Activated CD4-positive, alpha-beta T cell treated with anti-CD3 and anti-CD28 coated beads for 36 hours (primary cell): ENCODE measurements around the gene INPP5D. TPM values are rescaled to one million over a fixed set of nuclear protein-coding genes. Genes with fewer than 3 reads are reported as not detected.
"Not testable (repeated sequence)": the region's sequence is repeated elsewhere in the genome, so short reads cannot be mapped to it uniquely, and the experiment has no call there.

Experiments
- ATAC-seq: fragments of 200-7000 bp; cut with Tn5 transposase; one replicate; pipeline ENCODE4 v1.10.0; 2021; ENCODE audit warnings: mild to moderate bottlenecking, moderate library complexity
- CTCF ChIA-PET: fragments of 350-600 bp; sonication (Branson Sonifier 250); formaldehyde crosslinking; loops from one replicate; lab custom pipeline; 2021; ENCODE audit warnings: antibody characterized with exemption; lab: Charles Lee
- POLR2A ChIA-PET: fragments of 350-600 bp; sonication (Branson Sonifier 250); formaldehyde crosslinking; loops from one replicate; lab custom pipeline; 2021; ENCODE audit warnings: antibody characterized with exemption, inconsistent platforms; lab: Charles Lee
- DNase-seq: peaks from one replicate; pipeline ENCODE4 v3.0.0-alpha.2; 2020
- H3K27ac Mint-ChIP-seq: one replicate; pipeline ENCODE4 v1.8.0; 2021; ENCODE audit warnings: mixed read lengths
- H3K27me3 Mint-ChIP-seq: one replicate; pipeline ENCODE4 v1.8.0; 2021; ENCODE audit warnings: mixed read lengths
- H3K36me3 Mint-ChIP-seq: one replicate; pipeline ENCODE4 v1.8.0; 2021; ENCODE audit warnings: low read depth, mixed read lengths
- H3K4me1 Mint-ChIP-seq: one replicate; pipeline ENCODE4 v1.8.0; 2021; ENCODE audit warnings: mixed read lengths
- H3K4me3 Mint-ChIP-seq: one replicate; pipeline ENCODE4 v1.8.0; 2021; ENCODE audit warnings: mild to moderate bottlenecking, moderate library complexity, mixed read lengths
- H3K9me3 Mint-ChIP-seq: one replicate; pipeline ENCODE4 v1.8.0; 2021; ENCODE audit warnings: low read depth, mixed read lengths
- intact Hi-C, 2 experiments: fragments of 100-400 bp; cut with DNase I in 1 of 2; cut with micrococcal nuclease in 1 of 2; formaldehyde crosslinking; loops; one replicate each; pipeline versions ENCODE4 v1.14.2 to v1.15.1; 2022 to 2024; cut with DNase I, micrococcal nuclease
- total RNA-seq, 2 experiments: library from RNA; stranded (reverse); gene quantifications; one replicate each; pipeline ENCODE4 v1.2.3, GENCODE V29; 2021

Gene INPP5D
- total RNA-seq, 2 experiments from 2014 or later = 40.5 to 53.4 TPM

- no peak overlapping the region for H3K4me3 Mint-ChIP-seq
- CTCF ChIA-PET = interaction anchor here (0.5 kb wide), 1 partner anchor 337 kb away, joined by 3 read pairs; no protein-coding TSS in a partner anchor
- DNase-seq (no peak), ATAC-seq (no peak)
- no peaks in the 10 kb centered on the region for H3K9me3 Mint-ChIP-seq
- H3K27me3 Mint-ChIP-seq = no peaks in the 10 kb centered on the region
- H3K4me1 Mint-ChIP-seq = no peaks in the 10 kb centered on the region
- POLR2A ChIA-PET = no interaction called here
- no peak overlapping the region for H3K27ac Mint-ChIP-seq
- H3K36me3 Mint-ChIP-seq = no peaks in the 10 kb centered on the region
- intact Hi-C loops = no loop called here
Observed at GRCh38 chr2:233047206-233047605, 12.9 kb upstream of the INPP5D start.

DNA sequence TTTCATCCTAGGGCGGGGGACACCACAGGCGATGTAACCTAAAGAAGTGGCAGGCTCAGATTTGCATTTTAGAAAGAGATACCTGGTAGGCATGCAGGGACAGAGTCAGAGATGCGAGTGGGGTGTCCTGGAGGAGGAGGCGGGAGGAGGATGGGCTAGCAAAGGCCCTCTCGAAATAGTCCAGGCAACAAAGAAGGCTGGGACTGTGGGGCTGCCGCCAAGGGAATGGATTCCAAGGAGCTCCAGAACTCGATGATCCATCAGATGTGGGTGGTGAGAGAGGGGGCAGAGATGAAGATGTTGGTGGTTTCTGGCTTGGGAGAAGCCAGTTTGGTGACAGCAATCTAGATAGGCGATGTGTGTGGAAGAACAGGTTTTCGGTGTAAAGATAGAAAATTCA lies 12.5 kb upstream of the INPP5D start:
- no peak overlapping the region for H3K4me3 Mint-ChIP-seq
- POLR2A ChIA-PET = no interaction called here
- H3K36me3 Mint-ChIP-seq = no peaks in the 10 kb centered on the region
- H3K27ac Mint-ChIP-seq = no peak overlapping the region
- ATAC-seq (no peak), DNase-seq (no peak)
- intact Hi-C loops = no loop called here
- H3K4me1 Mint-ChIP-seq = no peaks in the 10 kb centered on the region
- CTCF ChIA-PET = interaction anchor here (0.5 kb wide), 1 partner anchor 338 kb away, joined by 3 read pairs; no protein-coding TSS in a partner anchor
- H3K27me3 Mint-ChIP-seq = no peaks in the 10 kb centered on the region
- H3K9me3 Mint-ChIP-seq = no peaks in the 10 kb centered on the region

DNA sequence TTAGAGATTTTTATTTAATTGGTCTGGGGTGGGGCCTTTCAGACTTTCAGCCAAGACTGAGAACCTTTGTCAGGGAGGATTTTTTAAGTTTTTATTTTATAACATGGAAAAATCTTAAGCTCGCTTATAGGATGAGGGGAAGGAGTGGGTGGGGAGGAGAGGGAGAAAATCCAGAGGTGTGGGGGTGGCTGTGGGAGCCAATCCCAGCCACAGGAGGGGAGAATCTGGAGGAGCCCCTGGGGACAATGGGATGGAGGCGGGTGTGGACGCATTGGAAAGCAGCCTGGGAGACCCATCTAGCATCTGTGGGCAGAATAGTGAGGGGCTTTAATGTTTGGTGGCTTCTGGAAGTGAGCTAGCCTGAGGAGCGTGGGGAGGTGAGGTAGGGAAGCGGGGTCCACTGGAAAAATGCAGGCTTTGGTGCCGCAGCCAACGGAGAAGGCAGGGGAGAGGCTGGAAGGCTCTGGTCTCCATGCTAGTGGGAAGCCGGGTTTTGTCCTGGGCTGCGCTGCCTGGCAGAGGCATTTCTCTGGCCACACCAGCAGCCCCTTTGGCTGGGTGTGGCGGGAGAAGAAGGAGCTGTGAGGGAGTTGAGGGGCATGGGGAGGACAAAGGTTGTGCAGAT lies 11.5 kb upstream of the INPP5D start:
- no peak for ATAC-seq
- H3K36me3 Mint-ChIP-seq = no peaks in the 10 kb centered on the region
- ChIA-PET POLR2A (no interaction called here), CTCF (interaction anchor here (1.1 kb wide), 1 partner anchor 227 kb away, joined by 3 read pairs; no protein-coding TSS in a partner anchor)
- DNase-seq = no peak
- H3K4me1 Mint-ChIP-seq = no peaks in the 10 kb centered on the region
- H3K4me3 Mint-ChIP-seq = no peak overlapping the region
- no peaks in the 10 kb centered on the region for H3K27me3 Mint-ChIP-seq
- intact Hi-C loops = no loop called here
- no peaks in the 10 kb centered on the region for H3K9me3 Mint-ChIP-seq
- no peak overlapping the region for H3K27ac Mint-ChIP-seq

DNA sequence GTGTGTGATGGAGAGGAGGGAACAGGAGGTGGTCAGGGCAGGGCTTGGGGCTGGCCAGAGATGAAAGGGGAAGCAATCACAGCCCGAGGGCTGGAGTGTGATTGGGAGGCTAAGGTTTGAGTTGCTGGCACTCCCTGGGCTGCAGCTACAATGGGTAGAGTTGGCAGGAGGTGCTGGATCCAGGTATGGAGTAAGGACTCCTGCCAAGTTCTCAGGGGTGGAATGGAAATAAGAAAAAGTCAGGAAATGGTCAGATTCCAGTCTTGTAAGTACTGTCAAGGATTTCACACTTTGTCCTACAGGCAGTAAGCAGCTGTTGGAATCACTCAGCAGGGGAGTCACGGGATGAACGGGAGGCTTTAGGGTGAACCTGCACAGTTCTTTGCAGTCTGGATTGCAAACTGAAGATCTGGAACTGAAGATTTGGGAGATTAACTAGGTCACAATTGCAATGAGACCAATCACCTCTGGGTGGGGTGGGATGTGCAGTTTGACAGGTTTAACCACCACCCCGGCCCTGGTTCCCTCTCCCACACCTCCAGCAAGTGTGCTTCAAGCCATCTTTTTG lies 10.9 kb upstream of the INPP5D start:
- ChIA-PET POLR2A (no interaction called here), CTCF (interaction anchor here (1.1 kb wide), 1 partner anchor 228 kb away, joined by 3 read pairs; no protein-coding TSS in a partner anchor)
- no peak for DNase-seq
- H3K27ac Mint-ChIP-seq = no peak overlapping the region
- intact Hi-C loops = no loop called here
- H3K9me3 Mint-ChIP-seq = no peaks in the 10 kb centered on the region
- peaks cover 3% of the 10 kb centered on the region for H3K4me1 Mint-ChIP-seq
- H3K36me3 Mint-ChIP-seq = no peaks in the 10 kb centered on the region
- no peak for ATAC-seq
- no peak overlapping the region for H3K4me3 Mint-ChIP-seq
- H3K27me3 Mint-ChIP-seq = no peaks in the 10 kb centered on the region

DNA sequence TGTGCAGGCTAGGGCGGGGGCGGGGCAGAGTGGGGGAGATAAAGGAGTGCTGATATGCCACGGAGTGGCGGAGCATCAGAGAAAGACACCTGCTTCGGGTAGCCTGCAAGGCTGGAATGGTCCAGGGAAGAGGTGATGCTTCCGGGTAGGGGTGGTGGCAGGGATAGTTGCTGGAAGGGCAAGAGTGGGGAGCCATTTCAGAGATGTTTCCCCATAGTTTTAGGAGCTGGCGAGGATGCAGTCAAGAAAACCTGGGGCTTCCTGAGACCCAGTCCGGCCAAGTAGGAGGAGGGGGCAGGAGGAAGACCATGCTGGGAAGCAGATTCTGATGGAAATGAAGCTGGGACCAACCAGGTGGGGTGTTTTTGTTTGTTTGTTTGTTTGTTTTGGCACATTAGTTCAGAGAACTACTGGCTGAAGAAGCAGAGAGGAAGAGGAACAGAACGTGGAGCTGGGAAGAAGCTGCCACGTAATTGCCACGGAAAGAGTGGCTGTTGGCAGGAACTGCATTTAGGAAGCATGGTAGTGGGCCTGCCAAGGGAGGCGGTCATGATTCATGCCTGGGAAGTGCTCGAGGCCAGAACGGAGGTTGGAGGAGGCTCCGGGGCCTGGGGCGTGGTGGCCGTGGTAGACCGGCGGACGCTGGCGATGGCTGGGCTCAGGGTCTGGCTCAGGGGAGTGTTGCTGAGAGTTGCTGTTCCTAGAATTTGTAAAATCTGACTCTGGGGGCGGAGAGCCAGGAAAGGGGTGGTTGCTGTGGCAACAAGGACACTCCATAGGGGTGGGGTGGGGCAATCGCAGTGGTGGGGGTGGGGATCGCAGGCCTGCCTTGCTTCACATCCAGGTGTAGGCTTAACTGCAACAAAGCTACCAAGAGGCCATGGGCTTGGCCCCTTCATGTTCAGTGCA lies 8.6 kb upstream of the INPP5D start:
- CTCF ChIA-PET = interaction anchor here (1.0 to 2.1 kb wide), 6 partner anchors 9 to 329 kb away, joined by 3 to 13 read pairs (median 4); partner anchors contain the start of gene INPP5D
- Mint-ChIP-seq H3K9me3 (no peaks in the 10 kb centered on the region), H3K36me3 (no peaks in the 10 kb centered on the region), H3K4me1 (peaks cover 3% of the 10 kb centered on the region), H3K27me3 (no peaks in the 10 kb centered on the region), H3K27ac (no peak overlapping the region), H3K4me3 (no peak overlapping the region)
- intact Hi-C loops = loop anchor here in 1 of 2 experiments (10.0 kb wide), 1 partner anchor 447 kb away; no protein-coding TSS in a partner anchor
- ATAC-seq (no peak), DNase-seq (no peak)
- POLR2A ChIA-PET = no interaction called here

GRCh38 chr2:233052517-233052916 lies 7.6 kb upstream of the INPP5D start:
- CTCF ChIA-PET = interaction anchor here (0.7 to 2.1 kb wide), 12 partner anchors 9 to 445 kb away, joined by 3 to 7 read pairs (median 4); no protein-coding TSS in a partner anchor
- intact Hi-C loops = loop anchor here in 1 of 2 experiments (10.0 kb wide), 1 partner anchor 448 kb away; no protein-coding TSS in a partner anchor
- not testable (repeated sequence) for ATAC-seq

DNA sequence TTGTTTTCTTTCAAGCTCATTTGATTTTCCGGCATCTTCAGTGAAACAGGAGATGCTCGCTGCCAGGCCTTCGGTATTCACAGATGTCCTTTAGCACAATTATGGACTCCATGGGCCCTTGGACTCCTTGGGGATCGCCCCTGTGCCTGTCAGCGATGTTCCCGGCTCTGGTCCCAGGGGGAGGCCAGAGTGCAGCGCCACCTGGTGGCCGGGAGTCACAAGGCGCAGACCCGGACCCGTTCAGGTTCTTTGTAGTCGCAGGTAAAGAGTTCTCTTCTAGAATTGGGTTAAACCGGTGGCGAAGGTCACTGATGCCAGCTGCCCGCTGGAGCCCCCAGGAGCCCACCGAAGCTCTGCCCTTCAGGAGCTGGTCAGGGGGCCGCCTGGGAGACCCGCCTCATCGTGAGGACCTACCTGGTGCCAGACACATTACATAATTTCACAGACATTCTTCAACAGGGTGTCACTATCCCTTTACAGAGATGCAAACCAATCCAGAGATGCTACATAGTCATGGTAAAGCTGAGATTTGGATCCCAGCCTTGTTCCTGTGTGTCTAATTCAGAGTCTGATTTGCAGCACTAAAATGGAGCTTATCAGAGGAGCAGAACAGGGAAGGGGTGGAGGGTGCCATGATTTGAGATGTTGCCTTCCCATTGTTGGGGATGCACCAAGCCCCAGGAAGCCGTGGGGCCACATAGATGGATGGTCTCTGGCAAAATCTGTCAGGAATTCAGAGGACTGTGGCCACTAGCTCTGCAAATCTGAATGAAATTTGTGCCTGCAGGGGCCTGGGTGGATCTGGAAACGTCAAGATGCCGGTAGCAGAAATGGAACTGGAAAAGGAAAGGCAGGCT lies 6.0 kb upstream of the INPP5D start:
- ChIA-PET POLR2A (no interaction called here), CTCF (interaction anchor here (0.5 to 2.2 kb wide), 57 partner anchors 9 to 449 kb away, joined by 3 to 25 read pairs (median 4); no protein-coding TSS in a partner anchor)
- DNase-seq = peak; percentile 86
- H3K36me3 Mint-ChIP-seq = no peaks in the 10 kb centered on the region
- no peak overlapping the region for H3K27ac Mint-ChIP-seq
- no peaks in the 10 kb centered on the region for H3K9me3 Mint-ChIP-seq
- H3K27me3 Mint-ChIP-seq = no peaks in the 10 kb centered on the region
- peak; percentile 82 for ATAC-seq
- H3K4me3 Mint-ChIP-seq = no peak overlapping the region
- H3K4me1 Mint-ChIP-seq = peaks cover 4% of the 10 kb centered on the region
- intact Hi-C loops = loop anchor here (1.0 to 10.0 kb wide), 4 partner anchors 201 to 449 kb away; no protein-coding TSS in a partner anchor

More at GRCh38 chr2:233052517-233052916, 7.6 kb upstream of the INPP5D start:
- H3K9me3 Mint-ChIP-seq, DNase-seq, H3K27me3 Mint-ChIP-seq, H3K36me3 Mint-ChIP-seq, POLR2A ChIA-PET, H3K4me3 Mint-ChIP-seq, H3K4me1 Mint-ChIP-seq, H3K27ac Mint-ChIP-seq: not testable (repeated sequence)

DNA sequence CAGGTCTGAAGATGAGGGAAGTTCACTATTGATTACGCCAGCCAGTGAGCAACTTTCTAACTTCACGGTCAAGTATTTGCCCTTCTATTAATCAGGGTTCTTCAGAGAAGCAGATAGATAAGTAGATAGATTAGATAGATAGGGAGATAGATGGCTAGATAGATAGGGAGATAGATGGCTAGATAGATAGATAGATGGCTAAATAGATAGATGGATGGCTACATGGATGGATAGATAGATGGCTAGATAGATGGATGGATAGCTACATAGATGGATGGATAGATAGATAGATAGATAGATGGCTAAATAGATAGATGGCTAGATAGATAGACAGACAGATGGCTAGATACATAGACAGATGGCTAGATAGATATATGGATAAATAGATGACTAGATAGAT lies 4.8 kb upstream of the INPP5D start:
- ChIA-PET CTCF (interaction anchor here (0.6 to 1.0 kb wide), 2 partner anchors 25 to 203 kb away, joined by 3 read pairs; no protein-coding TSS in a partner anchor), POLR2A (no interaction called here)
- DNase-seq (no peak), ATAC-seq (no peak)
- Mint-ChIP-seq H3K27me3 (no peaks in the 10 kb centered on the region), H3K4me1 (peaks cover 7% of the 10 kb centered on the region), H3K9me3 (no peaks in the 10 kb centered on the region), H3K27ac (no peak overlapping the region), H3K36me3 (no peaks in the 10 kb centered on the region), H3K4me3 (no peak overlapping the region)
- intact Hi-C loops = loop anchor here (2.0 to 10.0 kb wide), 2 partner anchors 295 to 451 kb away; no protein-coding TSS in a partner anchor

GRCh38 chr2:233056961-233057605 lies 3.1 kb upstream of the INPP5D start:
- intact Hi-C loops = loop anchor here in 1 of 2 experiments (10.0 kb wide), 1 partner anchor 452 kb away; no protein-coding TSS in a partner anchor
- no peak overlapping the region for H3K4me3 Mint-ChIP-seq
- no peaks in the 10 kb centered on the region for H3K36me3 Mint-ChIP-seq
- DNase-seq (no peak), ATAC-seq (no peak)
- H3K27ac Mint-ChIP-seq = no peak overlapping the region
- H3K9me3 Mint-ChIP-seq = no peaks in the 10 kb centered on the region
- ChIA-PET POLR2A (no interaction called here), CTCF (interaction anchor here (0.7 to 1.4 kb wide), 2 partner anchors 153 to 1132 kb away, joined by 3 read pairs; no protein-coding TSS in a partner anchor)
- H3K27me3 Mint-ChIP-seq = no peaks in the 10 kb centered on the region
- H3K4me1 Mint-ChIP-seq = peaks cover 7% of the 10 kb centered on the region
